Activated naive CD4-positive, alpha-beta T cell treated with Interleukin-2 at 50 U/mL for 16 hours (primary cell): Measurements from ENCODE around the gene DMC1.

Source experiments
- DNase-seq: peaks from one replicate; pipeline ENCODE4 v3.0.0-alpha.2; 2020

DMC1 gene

DNA sequence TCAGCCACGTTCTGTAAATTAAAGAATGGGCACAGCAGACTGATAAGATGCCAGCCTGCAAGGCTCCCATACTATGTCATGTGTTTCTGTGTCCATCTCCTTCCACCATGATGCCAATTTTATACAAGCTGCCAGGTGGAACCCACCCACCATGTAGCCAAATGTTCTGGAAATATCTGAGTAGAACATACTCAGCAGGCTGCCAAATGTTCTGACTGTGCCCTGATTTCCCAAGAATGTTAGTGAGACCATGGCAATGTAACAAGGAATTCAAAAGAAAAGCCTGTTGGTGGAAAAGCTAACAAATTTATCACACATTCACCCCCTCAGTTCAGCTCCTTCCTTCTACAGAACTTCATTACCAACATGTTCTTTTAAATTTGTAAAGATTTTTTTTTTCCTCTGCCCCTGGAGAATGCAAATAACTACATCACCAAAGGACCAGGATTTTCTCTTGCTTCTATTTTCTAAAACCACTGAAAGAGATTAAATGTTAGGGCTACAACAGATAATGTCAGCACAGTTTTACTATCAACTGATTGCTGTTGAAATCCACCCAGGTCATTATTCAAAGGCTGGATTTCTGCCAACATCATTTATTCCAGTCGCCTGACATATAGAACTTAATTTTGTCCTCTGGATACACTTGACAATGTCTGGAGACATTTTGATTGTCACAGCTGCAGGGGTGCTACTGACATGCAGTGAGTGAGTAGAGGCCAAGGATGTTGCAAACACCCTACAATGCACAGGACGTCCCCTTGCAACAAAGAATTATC lies 3.1 kb downstream of the DMC1 start:
- no peak for DNase-seq

DNA sequence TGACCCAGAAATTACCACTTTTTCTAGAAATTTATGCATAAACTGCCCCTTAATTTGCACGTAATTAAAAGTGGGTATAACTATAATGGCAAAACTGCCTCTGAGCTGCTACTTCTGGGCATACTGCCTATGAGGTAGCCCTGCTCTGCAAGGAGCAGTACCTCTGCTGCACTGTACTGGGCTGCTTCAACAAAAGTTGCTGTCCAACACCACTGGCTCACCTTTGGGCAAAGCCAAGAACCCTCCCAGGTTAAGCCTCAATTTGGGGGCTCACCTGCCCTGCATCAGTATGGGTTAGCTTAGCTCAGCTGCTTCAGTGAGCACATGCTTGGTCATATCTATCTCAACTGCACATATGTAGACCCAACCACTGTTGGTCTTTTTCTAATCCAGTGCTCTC lies 4.5 kb downstream of the DMC1 start:
- no peak for DNase-seq

- DNase-seq: no peak
Measured at GRCh38 chr22:38564669-38565068, 5.3 kb downstream of the DMC1 start.

DNA sequence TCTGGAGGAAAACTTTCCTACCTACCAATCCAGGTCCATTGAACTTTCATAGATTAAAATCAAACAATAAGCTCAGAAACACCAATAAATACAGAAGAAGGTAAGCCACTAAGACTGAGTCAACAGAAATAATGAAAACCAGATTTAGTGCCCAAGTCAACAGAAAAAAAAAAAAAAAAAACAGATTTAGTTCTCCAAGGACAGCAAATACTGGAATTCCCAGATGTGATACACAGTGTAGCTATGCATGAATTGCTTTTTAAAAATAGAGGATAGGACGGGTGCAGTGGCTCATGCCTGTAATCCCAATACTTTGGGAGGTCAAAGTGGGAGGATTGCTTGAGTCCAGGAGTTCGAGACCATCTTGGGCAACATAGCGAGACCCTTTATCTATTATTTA lies 15.7 kb downstream of the DMC1 start:
- no peak for DNase-seq

GRCh38 chr22:38549101-38549894 lies 20.7 kb downstream of the DMC1 start:
- DNase-seq: no peak

DNA sequence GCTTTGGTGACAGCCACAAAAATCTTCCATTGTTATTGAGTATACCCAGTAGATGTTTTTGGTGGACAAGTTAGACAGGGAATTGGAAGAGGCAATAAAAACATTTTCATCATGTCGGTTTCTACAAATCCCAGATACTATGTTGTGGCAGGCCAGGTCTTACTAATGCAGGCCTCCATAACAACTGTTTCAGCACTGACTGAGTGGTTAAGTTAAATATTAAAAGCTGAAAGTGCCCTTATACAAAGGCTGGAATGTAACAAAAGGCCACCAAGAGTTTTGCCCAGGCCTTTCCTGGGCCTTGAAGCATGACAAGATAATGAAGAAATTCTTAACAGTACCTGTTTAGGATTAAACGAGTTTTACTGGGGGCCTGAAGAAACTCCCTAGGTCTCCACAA lies 29.3 kb downstream of the DMC1 start:
- no peak for DNase-seq

GRCh38 chr22:38531251-38531938 lies 38.6 kb downstream of the DMC1 start:
- DNase-seq: no peak

- no peak for DNase-seq
Measured at GRCh38 chr22:38524429-38524828, 45.6 kb downstream of the DMC1 start.

- DNase-seq: no peak
Measured at GRCh38 chr22:38523479-38523878, 46.5 kb downstream of the DMC1 start.

DNA sequence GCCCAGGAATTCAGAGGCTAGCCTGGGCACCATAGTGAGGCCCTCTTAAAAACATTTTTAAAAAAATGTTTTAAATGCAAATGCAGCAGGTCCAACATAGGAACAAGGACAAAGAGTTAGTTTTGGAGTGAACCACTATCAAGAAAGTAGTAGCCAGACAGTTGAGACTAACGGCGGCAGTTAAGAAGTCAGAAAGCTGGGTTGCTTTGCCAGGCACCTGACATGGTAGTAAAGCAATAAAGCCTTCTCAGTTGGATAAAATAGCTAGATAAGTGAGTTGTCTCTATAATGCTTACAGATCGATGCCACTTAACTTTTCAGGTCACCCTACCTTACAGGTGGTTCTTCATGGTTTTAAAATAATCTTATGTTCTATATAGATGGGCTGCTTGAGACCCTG lies 47.0 kb downstream of the DMC1 start:
- no peak for DNase-seq

GRCh38 chr22:38519453-38520250 lies 50.3 kb downstream of the DMC1 start:
- no peak for DNase-seq

DNA sequence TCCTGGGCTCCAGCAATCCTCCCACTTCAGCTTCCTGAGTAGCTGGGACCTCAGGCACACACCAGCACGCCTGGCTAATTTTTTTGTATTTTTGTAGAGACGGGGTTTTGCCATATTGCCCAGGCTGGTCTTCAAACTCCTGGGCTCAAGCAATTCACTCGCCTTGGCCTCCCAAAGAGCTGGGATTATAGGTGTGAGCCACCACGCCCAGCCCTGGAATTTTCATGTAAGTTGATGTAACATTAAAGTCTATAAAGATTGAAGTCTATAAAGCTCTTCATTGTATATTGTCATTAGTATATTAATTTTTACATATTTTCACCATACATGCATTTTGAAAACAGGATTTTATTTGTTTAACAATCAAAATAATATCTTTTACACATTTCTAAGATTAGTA lies 51.4 kb downstream of the DMC1 start:
- DNase-seq: no peak

DNA sequence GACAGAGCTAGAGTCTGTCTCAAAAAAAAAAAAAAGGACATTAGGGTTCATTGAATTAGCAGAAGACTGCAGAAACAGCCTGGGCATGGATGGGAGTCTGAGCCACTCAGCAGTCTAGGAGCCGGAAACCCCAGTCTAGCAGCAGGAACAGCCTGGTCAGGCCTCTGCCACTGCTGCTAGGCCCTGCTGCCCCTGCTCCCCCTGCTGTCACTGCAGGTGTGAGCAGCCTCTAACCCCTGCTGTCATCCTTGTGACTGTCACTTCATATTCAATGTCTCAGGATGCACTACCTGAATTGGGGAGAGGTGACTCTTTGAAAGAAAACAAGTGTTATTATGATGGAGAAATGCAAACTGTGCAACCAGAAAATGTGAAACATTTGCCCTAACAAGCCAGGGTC lies 56.9 kb downstream of the DMC1 start:
- DNase-seq: peak; percentile 20

DNA sequence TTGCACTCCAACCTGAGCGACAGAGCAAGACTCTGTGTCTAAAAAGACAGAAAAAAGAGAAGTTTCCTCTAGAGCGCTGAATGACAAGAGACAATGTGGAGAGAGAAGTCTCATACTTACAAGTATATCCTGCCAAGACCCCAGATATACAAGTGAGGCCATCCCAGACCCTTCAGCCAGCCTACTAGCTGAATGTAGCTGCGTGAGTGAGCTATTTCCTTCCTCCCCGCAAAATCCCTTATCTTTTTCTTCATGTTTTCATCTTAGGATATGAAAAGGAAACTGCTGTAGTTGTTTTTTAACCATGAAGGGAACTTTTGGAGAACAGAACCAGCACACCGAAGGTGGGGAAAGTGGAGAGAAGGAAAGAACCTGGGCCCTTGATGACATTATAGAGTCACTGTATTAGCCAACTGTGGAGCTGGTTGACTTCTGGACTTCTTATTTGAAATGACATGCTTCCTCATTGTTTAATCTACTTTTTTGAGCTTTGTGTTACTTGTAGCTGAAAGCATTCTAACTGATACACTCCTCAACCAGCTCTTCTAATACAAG lies 59.5 kb downstream of the DMC1 start:
- DNase-seq: no peak

DNA sequence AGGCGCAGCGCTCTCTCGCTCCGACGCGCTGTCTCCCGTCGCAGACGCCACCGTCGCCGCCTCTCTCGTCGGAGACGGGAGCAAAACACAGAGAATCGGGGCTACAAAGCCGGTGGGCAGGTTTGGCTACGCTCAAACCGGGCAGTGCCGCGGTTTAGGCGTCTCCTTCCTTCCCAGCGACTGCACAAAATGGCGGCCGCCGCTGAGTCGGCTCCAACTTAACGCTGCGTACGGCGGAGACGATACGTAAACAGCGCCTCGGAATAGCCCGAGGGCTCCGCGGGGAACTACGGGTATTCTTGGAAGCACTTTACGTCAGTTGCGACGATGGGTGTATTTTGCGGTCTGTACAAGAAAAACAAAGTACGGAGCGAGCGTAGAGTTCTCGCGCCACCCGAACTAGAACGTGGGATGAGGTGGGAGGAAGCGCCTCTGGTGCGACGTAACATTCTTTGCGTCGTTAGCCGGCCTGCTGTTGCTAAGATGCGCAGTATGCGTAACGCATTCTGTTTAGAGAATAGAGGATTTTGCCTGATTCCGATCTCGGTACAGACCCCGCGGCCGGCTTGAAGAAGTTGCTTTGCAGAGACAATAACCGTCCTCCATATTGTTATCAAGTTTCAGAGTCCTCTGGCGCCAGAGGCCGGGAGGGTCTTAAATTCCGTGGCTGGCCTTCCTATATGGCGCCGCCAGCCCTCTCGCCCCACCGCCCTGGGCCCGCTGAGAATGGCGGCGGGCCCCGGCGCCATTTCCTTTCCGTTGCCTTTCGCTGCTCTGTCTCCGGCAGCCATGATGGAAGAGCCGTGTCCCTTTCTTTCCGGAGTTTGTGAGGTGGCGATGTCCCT lies 63.6 kb downstream of the DMC1 start, which contains the start of gene DDX17:
Gene DDX17 (minus strand): TSS at position 194 of the 845 bp plus-strand sequence.
- DNase-seq: peak; percentile 92

- peak; percentile 62 for DNase-seq
Measured at GRCh38 chr22:38505541-38506117, 64.4 kb downstream of the DMC1 start.

DNA sequence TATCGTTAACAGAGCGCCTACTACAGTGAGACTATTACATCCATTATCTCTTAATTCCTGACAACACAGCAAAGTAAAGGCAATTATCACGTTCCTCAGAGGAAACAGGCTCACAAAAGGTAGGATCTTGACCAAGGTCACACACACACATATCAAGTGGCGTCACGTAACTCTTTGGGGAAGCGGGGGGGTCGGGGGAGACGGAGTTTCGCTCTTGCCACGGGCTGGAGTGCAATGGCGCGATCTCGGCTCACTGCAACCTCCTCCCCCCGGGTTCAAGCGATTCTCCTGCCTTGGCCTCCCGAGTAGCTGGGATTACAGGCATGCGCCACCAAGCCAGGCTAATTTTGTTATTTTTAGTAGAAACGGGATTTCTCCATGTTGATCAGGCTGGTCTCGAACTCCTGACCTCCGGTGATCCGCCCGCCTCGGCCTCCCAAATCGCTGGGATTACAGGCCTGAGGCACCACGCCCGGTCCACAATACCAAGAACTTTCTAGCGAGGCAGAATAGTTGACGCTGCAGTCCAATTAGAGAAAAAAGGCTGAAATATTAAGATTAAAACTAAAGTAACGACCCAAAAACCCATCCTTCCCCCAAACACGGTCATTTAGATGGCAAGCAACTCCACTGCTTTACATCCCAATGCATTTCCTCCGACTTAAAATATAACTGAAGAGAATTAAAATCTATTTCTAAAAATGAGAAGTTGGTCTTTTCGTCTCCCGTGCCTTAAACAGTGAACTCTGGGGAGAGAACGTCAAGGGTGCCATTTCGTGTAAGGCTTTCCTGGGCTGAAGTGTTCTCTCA lies 65.0 kb downstream of the DMC1 start:
- peak; percentile 65 for DNase-seq

DNA sequence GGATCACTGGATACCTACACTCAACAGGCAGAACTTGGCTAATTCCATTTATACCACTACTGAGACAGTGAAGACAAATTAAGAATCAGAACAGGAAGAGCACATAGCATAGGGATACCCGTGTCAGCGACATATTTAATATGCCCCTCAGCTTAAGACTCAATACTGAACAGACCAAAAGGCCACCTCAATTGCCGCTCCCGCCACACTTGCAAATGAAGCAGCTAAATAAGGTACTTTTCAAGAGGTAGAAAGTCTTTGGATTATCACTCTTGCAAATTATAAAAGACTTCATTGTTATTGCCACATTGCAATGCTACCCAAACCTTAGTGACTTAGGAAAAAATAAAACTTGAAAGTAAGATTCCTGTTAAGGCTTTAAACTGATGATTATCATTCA lies 67.0 kb downstream of the DMC1 start:
- peak; percentile 8 for DNase-seq

DNA sequence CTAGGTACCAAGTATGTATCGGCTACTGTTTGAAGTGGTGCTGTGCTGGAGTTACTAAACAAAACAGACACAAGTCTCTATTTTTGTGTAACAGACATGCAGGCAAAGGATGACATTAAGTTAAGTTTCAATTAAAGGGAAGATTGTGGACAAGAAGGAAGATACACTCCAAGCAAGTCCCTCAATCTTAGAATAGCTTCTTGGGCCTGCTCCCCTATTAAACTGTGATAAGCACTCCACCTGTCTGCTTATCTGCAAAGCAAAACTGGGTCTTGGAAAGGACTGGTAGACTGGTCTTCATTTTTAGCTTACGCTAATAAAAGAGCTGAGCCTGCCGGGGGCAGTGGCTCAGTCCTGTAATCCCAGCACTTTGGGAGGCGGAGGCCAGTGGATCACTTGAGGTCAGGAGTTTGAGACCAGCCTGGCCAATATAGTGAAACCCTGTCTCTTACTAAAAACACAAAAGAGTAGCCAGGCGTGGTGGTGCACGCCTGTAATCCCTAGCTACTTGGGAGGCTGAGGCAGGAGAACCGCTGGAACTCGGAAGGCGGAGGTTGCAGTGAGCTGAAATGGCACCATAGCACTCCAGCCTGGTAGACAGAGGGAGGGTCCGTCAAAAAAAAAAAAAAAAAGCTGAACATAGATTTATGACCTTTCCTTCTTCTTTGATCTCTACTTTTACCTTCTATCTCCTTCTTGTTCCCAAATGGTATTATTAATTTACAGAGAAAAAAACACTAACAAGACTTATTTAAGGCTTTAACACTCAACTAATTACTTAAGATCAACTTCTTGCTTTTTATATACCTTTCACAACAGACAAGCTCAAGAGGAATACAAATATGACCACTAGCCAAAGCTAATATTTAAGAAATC lies 67.9 kb downstream of the DMC1 start:
- no peak for DNase-seq
